Measurements from ENCODE around the gene POLR3F. TPM values are rescaled to one million over a fixed set of nuclear protein-coding genes. Genes with fewer than 3 reads are reported as not detected.
A peak's percentile ranks its signal among the peaks of the same experiment; 100 is the strongest.
"Not testable (repeated sequence)": the region's sequence is repeated elsewhere in the genome, so short reads cannot be mapped to it uniquely, and the experiment has no call there.

POLR3F gene
- total RNA-seq, 2 donors from 2014 or later = 5.5 to 5.9 TPM

- peak overlapping the region; percentile 58 to 77 for H3K4me3 ChIP-seq
- peak overlapping the region in 1 of 2 donors; percentile 73 for H3K27ac ChIP-seq
- H3K4me1 ChIP-seq = peaks cover 0 to 14% of the 10 kb centered on the region in 2 donors
- no peaks in the 10 kb centered on the region for H3K36me3 ChIP-seq
- TF ChIP-seq CTCF (IDR thresholded peaks at IDR 0.05) = no peak
- no peaks in the 10 kb centered on the region for H3K27me3 ChIP-seq
- H3K9me3 ChIP-seq = no peaks in the 10 kb centered on the region
- no peak for DNase-seq (ENCODE audit: low spot score)
Measured at GRCh38 chr20:18496042-18496441, 28.9 kb downstream of the POLR3F start.

GRCh38 chr20:18496740-18497592 lies 29.8 kb downstream of the POLR3F start, which contains the start of gene RBBP9:
RBBP9 (minus strand) TSS chr20:18497225; CDS start chr20:18497167, 58 bp downstream.
- TF ChIP-seq CTCF (IDR thresholded peaks at IDR 0.05) = no peak
- H3K27me3 ChIP-seq = no peaks in the 10 kb centered on the region
- DNase-seq (ENCODE audit: low spot score) = peak; percentile 85
- no peaks in the 10 kb centered on the region for H3K9me3 ChIP-seq
- peak within 1 kb of the TSS; percentile 58 to 77 for H3K4me3 ChIP-seq
- H3K4me1 ChIP-seq = peaks cover 0 to 14% of the 10 kb centered on the region in 2 donors
- H3K36me3 ChIP-seq = no peaks in the 10 kb centered on the region
- peak within 1 kb of the TSS; percentile 6 to 73 for H3K27ac ChIP-seq

- Histone ChIP-seq H3K27ac (peak overlapping the region in 1 of 2 donors; percentile 6), H3K4me3 (no peak overlapping the region), H3K36me3 (no peaks in the 10 kb centered on the region), H3K9me3 (no peaks in the 10 kb centered on the region), H3K27me3 (no peaks in the 10 kb centered on the region), H3K4me1 (peaks cover 0 to 14% of the 10 kb centered on the region in 2 donors)
- no peak for TF ChIP-seq CTCF (IDR thresholded peaks at IDR 0.05)
- no peak for DNase-seq (ENCODE audit: low spot score)
Measured at GRCh38 chr20:18497603-18498002, 30.4 kb downstream of the POLR3F start.

- H3K9me3 ChIP-seq; H3K4me1 ChIP-seq; H3K36me3 ChIP-seq; DNase-seq (ENCODE audit: low spot score); H3K27ac ChIP-seq; H3K27me3 ChIP-seq; H3K4me3 ChIP-seq: not testable (repeated sequence)
Measured at GRCh38 chr20:18501672-18502071, 34.5 kb downstream of the POLR3F start.

GRCh38 chr20:18504479-18505060 lies 37.4 kb downstream of the POLR3F start:
- Histone ChIP-seq H3K4me3 (no peak overlapping the region), H3K27me3 (no peaks in the 10 kb centered on the region), H3K27ac (no peak overlapping the region), H3K36me3 (no peaks in the 10 kb centered on the region), H3K4me1 (peaks cover 0 to 19% of the 10 kb centered on the region in 2 donors), H3K9me3 (no peaks in the 10 kb centered on the region)
- DNase-seq (ENCODE audit: low spot score) = peak; percentile 68
- TF ChIP-seq CTCF (IDR thresholded peaks at IDR 0.05) = no peak

- no peaks in the 10 kb centered on the region for H3K9me3 ChIP-seq
- H3K27me3 ChIP-seq = no peaks in the 10 kb centered on the region
- peak overlapping the region; percentile 63 to 90 for H3K4me3 ChIP-seq
- TF ChIP-seq CTCF (IDR thresholded peaks at IDR 0.05) = no peak
- DNase-seq (ENCODE audit: low spot score) = no peak
- H3K36me3 ChIP-seq = peaks cover 7% of the 10 kb centered on the region
- H3K27ac ChIP-seq = peak overlapping the region; percentile 96
- H3K4me1 ChIP-seq = peaks cover 0 to 19% of the 10 kb centered on the region in 2 donors
Measured at GRCh38 chr20:18506744-18507143, 39.6 kb downstream of the POLR3F start.

Data from right atrium auricular region (tissue), 2 donors.